ENCODE results near the gene BNIPL. TPM values are rescaled to one million over a fixed set of nuclear protein-coding genes. Genes with fewer than 3 reads are reported as not detected.

The BNIPL gene
- total and polyA plus RNA-seq, 9 donors, result 0.13 to 10.6 (median 0.32) TPM

DNA sequence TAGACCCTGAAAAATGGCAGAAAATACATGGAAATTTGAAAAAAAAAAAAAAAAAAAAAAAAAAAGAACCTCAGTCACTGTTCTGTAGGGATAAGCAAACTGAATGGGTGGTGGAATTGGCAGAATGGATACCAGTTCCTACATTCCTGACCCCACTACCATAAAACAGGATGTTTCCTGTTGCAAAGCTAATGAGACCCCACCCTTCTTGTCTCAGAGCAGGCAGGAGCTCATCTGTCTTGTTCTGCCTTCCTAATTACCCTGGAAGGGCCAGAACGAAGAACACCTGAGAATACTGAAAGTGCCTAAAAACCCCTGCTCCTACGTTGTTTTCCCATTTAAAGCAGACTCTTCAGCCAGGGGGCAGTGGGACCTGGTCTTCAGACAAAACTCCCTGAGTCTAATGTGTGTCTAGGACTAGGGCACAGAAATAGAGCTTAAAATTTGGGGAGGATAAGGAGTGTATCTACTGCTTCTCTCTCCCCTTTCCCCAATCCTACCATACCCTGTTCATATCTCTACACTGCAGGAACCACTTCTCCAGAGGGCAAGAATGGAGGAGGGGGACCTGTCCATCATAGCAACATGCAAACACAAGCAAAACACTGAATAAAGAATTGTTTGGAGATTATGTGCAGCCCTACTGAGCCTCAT, 15.1 kb downstream of the BNIPL start:
- no peak for TF ChIP-seq POLR2A (IDR thresholded peaks at IDR 0.05)
- no peak for TF ChIP-seq EP300 (IDR thresholded peaks at IDR 0.05)
- TF ChIP-seq, protein P1, sequence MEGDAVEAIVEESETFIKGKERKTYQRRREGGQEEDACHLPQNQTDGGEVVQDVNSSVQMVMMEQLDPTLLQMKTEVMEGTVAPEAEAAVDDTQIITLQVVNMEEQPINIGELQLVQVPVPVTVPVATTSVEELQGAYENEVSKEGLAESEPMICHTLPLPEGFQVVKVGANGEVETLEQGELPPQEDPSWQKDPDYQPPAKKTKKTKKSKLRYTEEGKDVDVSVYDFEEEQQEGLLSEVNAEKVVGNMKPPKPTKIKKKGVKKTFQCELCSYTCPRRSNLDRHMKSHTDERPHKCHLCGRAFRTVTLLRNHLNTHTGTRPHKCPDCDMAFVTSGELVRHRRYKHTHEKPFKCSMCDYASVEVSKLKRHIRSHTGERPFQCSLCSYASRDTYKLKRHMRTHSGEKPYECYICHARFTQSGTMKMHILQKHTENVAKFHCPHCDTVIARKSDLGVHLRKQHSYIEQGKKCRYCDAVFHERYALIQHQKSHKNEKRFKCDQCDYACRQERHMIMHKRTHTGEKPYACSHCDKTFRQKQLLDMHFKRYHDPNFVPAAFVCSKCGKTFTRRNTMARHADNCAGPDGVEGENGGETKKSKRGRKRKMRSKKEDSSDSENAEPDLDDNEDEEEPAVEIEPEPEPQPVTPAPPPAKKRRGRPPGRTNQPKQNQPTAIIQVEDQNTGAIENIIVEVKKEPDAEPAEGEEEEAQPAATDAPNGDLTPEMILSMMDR (IDR thresholded peaks at IDR 0.05), result no peak
- no peak for DNase-seq
- no peaks in the 10 kb centered on the region for H3K4me1 ChIP-seq (ENCODE audit: insufficient read depth)
- no peaks in the 10 kb centered on the region for H3K9me3 ChIP-seq
- WGBS, 3 donors, result 58 to 72% (median 69%) methylated on average over 2 of the region's 2 CpGs
- no peaks in the 10 kb centered on the region for H3K36me3 ChIP-seq
- no peaks in the 10 kb centered on the region for H3K27me3 ChIP-seq
- H3K27ac ChIP-seq, result no peak overlapping the region
- intact Hi-C loops (cut with DNase I), result no loop called here
- no peak overlapping the region for H3K4me3 ChIP-seq

DNA sequence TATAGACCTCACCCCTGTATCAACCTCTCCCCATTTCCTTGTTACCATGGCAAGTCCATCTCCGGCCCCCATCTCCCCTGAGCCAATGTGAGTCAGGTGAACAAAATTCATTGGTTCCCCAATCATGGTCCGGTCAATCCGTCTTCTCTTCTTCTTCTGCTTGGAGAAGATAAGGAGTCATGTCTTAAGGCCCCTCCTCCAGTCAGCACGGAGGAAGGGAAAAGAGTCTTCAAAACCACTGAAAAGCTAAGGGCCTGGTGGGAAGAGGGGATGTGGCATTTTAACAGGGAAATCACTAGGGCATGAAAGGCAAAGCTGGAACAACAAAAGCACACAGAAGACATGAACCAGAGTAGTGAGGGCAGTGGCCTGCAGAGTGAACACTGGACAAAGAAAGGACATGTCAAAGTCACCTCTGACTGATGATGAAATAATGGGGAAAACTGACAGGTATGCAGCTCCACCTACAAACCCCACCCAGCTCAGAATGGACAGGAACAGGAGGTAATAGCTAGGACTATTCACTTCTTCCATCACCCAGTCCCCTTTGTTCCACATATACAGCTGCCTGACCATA, 18.7 kb downstream of the BNIPL start:
- no peak overlapping the region for H3K4me3 ChIP-seq
- WGBS, 3 donors, result 83 to 86% (median 85%) methylated on average over 4 of the region's 4 CpGs
- intact Hi-C loops (cut with DNase I), result no loop called here
- H3K4me1 ChIP-seq (ENCODE audit: insufficient read depth), result peaks cover 13% of the 10 kb centered on the region
- TF ChIP-seq EP300 (IDR thresholded peaks at IDR 0.05), result no peak
- TF ChIP-seq, protein P1 (IDR thresholded peaks at IDR 0.05), result no peak
- TF ChIP-seq POLR2A (IDR thresholded peaks at IDR 0.05), result no peak
- no peaks in the 10 kb centered on the region for H3K9me3 ChIP-seq
- no peak for DNase-seq
- H3K27ac ChIP-seq, result no peak overlapping the region
- no peaks in the 10 kb centered on the region for H3K36me3 ChIP-seq
- no peaks in the 10 kb centered on the region for H3K27me3 ChIP-seq

DNA sequence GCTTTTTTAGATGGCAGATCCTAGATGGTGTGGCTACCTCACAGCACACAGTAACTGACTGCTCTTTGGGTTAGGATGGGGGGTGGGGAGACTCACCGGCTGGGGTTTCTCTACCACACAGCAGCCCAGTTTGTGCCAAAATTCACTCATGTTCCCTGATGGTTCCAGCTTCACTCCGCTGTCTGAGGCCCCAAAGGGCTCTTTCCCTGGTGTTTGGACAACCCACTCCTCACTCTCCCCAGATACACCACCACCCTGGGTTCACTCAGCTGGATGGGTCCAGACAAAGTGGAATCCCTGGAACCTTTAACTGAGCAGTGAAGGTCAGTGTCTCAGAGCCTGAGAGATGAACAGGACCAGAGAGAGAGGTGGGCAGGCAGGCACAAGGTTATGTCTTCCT, 19.2 kb downstream of the BNIPL start:
- no peak for DNase-seq
- 44 to 100% (median 88%) methylated on average over 1 to 2 of the region's 2 CpGs for WGBS, 3 donors
- H3K4me3 ChIP-seq, result no peak overlapping the region
- intact Hi-C loops (cut with DNase I), result no loop called here
- no peaks in the 10 kb centered on the region for H3K9me3 ChIP-seq
- peaks cover 13% of the 10 kb centered on the region for H3K4me1 ChIP-seq (ENCODE audit: insufficient read depth)
- TF ChIP-seq EP300 (IDR thresholded peaks at IDR 0.05) (no peak), POLR2A (IDR thresholded peaks at IDR 0.05) (no peak)
- TF ChIP-seq, protein P1 (IDR thresholded peaks at IDR 0.05), result no peak
- no peak overlapping the region for H3K27ac ChIP-seq
- H3K36me3 ChIP-seq, result no peaks in the 10 kb centered on the region
- H3K27me3 ChIP-seq, result no peaks in the 10 kb centered on the region

DNA sequence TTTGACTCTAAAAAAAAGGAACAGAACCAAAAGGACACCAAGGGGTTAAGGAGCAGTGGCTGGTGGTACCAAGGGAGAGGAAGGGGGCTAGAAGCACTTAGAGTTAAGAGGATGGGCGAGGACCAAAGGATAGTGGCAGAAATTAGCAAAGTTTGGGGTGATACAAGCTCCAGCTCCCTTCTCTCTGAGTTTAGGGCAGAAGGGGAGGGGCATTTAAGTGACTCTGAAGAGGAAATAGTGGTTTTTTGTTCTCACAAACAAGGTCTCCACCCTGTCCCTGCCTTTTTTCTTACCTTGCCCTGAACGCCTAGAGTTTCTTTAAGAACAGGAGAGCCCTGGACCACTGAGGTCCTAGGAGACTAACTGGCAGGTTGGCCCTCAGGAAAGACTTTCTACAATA, 19.8 kb downstream of the BNIPL start:
- no peaks in the 10 kb centered on the region for H3K36me3 ChIP-seq

More for the DNA sequence above, 19.8 kb downstream of the BNIPL start:
- Histone ChIP-seq H3K27me3 (no peaks in the 10 kb centered on the region), H3K4me1 (ENCODE audit: insufficient read depth) (peaks cover 13% of the 10 kb centered on the region), H3K4me3 (no peak overlapping the region), H3K9me3 (no peaks in the 10 kb centered on the region), H3K27ac (no peak overlapping the region)
- 42 to 64% (median 55%) methylated on average over 2 of the region's 2 CpGs for WGBS, 3 donors
- intact Hi-C loops (cut with DNase I), result no loop called here
- TF ChIP-seq, protein P1 (IDR thresholded peaks at IDR 0.05), result no peak
- TF ChIP-seq POLR2A (IDR thresholded peaks at IDR 0.05), result no peak
- TF ChIP-seq EP300 (IDR thresholded peaks at IDR 0.05), result no peak
- no peak for DNase-seq

Data from ovary (tissue), 9 donors.